Measurements from ENCODE around the gene LIPG.

The LIPG gene

GRCh38 chr18:49611316-49611715 lies 49.5 kb downstream of the LIPG start:
- no peaks in the 10 kb centered on the region for H3F3A ChIP-seq (ENCODE audit: low read depth)
- no peaks in the 10 kb centered on the region for H3K79me2 ChIP-seq (ENCODE audit: insufficient read depth, low read length)
- H3K4me3 ChIP-seq (ENCODE audit: low read length, poor library complexity, severe bottlenecking): no peak overlapping the region
- H3K27me3 ChIP-seq (ENCODE audit: insufficient read depth, low read length, poor library complexity, severe bottlenecking): no peaks in the 10 kb centered on the region
- no peak for TF ChIP-seq CTCF (conservative IDR thresholded peaks at IDR 0.05; ENCODE audit: low read length)
- TF ChIP-seq EZH2phosphoT487 (IDR thresholded peaks at IDR 0.05; ENCODE audit: borderline replicate concordance): no peak
- 0 out of 2 replicates have a peak, but pooled peaks cover under 1% of the 10 kb centered on the region for H3K9me3 ChIP-seq (ENCODE audit: insufficient read depth, low read depth, low read length)
- H3K36me3 ChIP-seq (ENCODE audit: insufficient read depth, low read length): no peaks in the 10 kb centered on the region
- no peak overlapping the region for H2AFZ ChIP-seq (ENCODE audit: low read length)
- H3K9ac ChIP-seq (ENCODE audit: low read depth, low read length, poor library complexity, severe bottlenecking): no peak overlapping the region
- no peaks in the 10 kb centered on the region for H4K20me1 ChIP-seq (ENCODE audit: insufficient read depth, low read length, poor library complexity, severe bottlenecking)
- H3K4me1 ChIP-seq (ENCODE audit: insufficient read depth, low read length, poor library complexity, severe bottlenecking): peaks cover 7% of the 10 kb centered on the region
- H3K9me2 ChIP-seq (replicated peaks; ENCODE audit: low read depth, low read length): no peaks in the 10 kb centered on the region
- no peak overlapping the region for H3K4me2 ChIP-seq (ENCODE audit: low read depth, low read length, poor library complexity, severe bottlenecking)

- Histone ChIP-seq H3K9me2 (replicated peaks; ENCODE audit: low read depth, low read length) (no peaks in the 10 kb centered on the region), H3K27me3 (ENCODE audit: insufficient read depth, low read length, poor library complexity, severe bottlenecking) (no peaks in the 10 kb centered on the region), H3K9ac (ENCODE audit: low read depth, low read length, poor library complexity, severe bottlenecking) (no peak overlapping the region), H3K9me3 (ENCODE audit: insufficient read depth, low read depth, low read length) (no peaks in the 10 kb centered on the region), H3K36me3 (ENCODE audit: insufficient read depth, low read length) (no peaks in the 10 kb centered on the region), H3K4me1 (ENCODE audit: insufficient read depth, low read length, poor library complexity, severe bottlenecking) (peaks cover 7% of the 10 kb centered on the region), H2AFZ (ENCODE audit: low read length) (no peak overlapping the region), H4K20me1 (ENCODE audit: insufficient read depth, low read length, poor library complexity, severe bottlenecking) (no peaks in the 10 kb centered on the region), H3K79me2 (ENCODE audit: insufficient read depth, low read length) (no peaks in the 10 kb centered on the region), H3F3A (ENCODE audit: low read depth) (no peaks in the 10 kb centered on the region), H3K4me2 (ENCODE audit: low read depth, low read length, poor library complexity, severe bottlenecking) (no peak overlapping the region), H3K4me3 (ENCODE audit: low read length, poor library complexity, severe bottlenecking) (no peak overlapping the region)
- TF ChIP-seq EZH2phosphoT487 (IDR thresholded peaks at IDR 0.05; ENCODE audit: borderline replicate concordance) (no peak), CTCF (conservative IDR thresholded peaks at IDR 0.05; ENCODE audit: low read length) (no peak)
Measured at GRCh38 chr18:49612515-49613033, 50.7 kb downstream of the LIPG start.

- H3K79me2 ChIP-seq (ENCODE audit: insufficient read depth, low read length): no peaks in the 10 kb centered on the region
- no peaks in the 10 kb centered on the region for H4K20me1 ChIP-seq (ENCODE audit: insufficient read depth, low read length, poor library complexity, severe bottlenecking)
- H3K4me2 ChIP-seq (ENCODE audit: low read depth, low read length, poor library complexity, severe bottlenecking): no peak overlapping the region
- no peaks in the 10 kb centered on the region for H3K9me3 ChIP-seq (ENCODE audit: insufficient read depth, low read depth, low read length)
- H3F3A ChIP-seq (ENCODE audit: low read depth): no peaks in the 10 kb centered on the region
- H3K36me3 ChIP-seq (ENCODE audit: insufficient read depth, low read length): no peaks in the 10 kb centered on the region
- peaks cover 3% of the 10 kb centered on the region for H3K4me1 ChIP-seq (ENCODE audit: insufficient read depth, low read length, poor library complexity, severe bottlenecking)
- H3K27me3 ChIP-seq (ENCODE audit: insufficient read depth, low read length, poor library complexity, severe bottlenecking): no peaks in the 10 kb centered on the region
- H3K4me3 ChIP-seq (ENCODE audit: low read length, poor library complexity, severe bottlenecking): no peak overlapping the region
- TF ChIP-seq CTCF (conservative IDR thresholded peaks at IDR 0.05; ENCODE audit: low read length) (no peak), EZH2phosphoT487 (IDR thresholded peaks at IDR 0.05; ENCODE audit: borderline replicate concordance) (no peak)
- H2AFZ ChIP-seq (ENCODE audit: low read length): no peak overlapping the region
- H3K9me2 ChIP-seq (replicated peaks; ENCODE audit: low read depth, low read length): no peaks in the 10 kb centered on the region
- H3K9ac ChIP-seq (ENCODE audit: low read depth, low read length, poor library complexity, severe bottlenecking): no peak overlapping the region
Measured at GRCh38 chr18:49613141-49613640, 51.3 kb downstream of the LIPG start.
